ENCODE data around the gene SCN1B. TPM values are rescaled to one million over a fixed set of nuclear protein-coding genes. Genes with fewer than 3 reads are reported as not detected.
A peak's percentile ranks its signal among the peaks of the same experiment; 100 is the strongest.

The SCN1B gene
- total RNA-seq, result 10 to 100 TPM in 1 of 4 donors, 1 to 10 TPM in 2, under 1 TPM in 1; 0.60 to 14.2 (median 3.2) TPM

DNA sequence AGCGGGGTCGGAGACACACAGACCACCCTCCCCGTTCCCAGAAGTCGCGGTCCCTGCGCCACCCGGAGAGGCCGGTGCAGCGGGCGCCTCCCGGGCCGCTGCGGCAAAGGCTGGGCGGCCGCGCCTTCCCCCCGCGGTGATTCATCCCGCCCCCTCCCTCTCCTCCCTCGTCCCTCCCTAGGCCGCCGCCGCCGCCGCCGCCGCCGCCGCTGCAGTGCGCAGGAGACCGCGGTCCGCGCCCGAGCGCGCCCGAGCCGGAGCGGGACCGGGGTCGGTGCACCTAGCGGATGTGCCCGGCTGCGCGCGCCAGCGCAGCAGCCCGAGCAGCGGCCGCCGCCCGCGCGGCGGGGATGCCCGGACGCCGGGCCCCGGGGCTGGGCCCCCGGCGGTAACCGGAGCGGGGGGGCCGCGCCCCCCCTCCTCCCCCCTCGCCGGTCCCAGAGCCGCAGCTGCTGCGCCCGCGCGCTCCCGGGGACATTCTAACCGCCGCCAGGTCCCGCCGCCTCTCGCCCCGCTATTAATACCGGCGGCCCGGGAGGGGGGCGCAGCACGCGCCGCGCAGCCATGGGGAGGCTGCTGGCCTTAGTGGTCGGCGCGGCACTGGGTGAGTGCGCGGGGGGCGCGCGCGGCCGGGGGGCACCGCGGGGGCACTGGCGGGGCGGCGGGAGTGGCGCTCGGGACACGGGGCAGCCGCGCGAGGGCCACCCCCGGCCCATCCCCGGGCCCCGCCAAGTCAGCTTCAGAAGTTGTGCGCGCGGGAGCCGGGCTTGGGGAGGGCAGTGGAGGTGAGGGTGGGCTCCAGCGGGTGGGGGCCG lies at the start of gene SCN1B:
TSS of gene SCN1B (plus strand) at position 214 of the 815 bp plus-strand sequence. CDS start at position 565, 351 bp downstream.
- WGBS, 2 donors (ENCODE audit: low coverage in 1 of 2), result 2% methylated on average over 34 of the region's 118 CpGs; no CpG with 5 or more reads in 1 of the 2 donors
- Histone ChIP-seq H3K27ac (peak within 1 kb of the TSS; percentile 13 to 48 (median 28)), H3K36me3 (no peaks in the 10 kb centered on the region), H3K9me3 (no peaks in the 10 kb centered on the region), H3K4me1 (peaks cover 3 to 13% (median 8%) of the 10 kb centered on the region in 4 donors), H3K4me3 (peak within 1 kb of the TSS; percentile 44 to 53 (median 51)), H3K27me3 (peaks cover 33% of the 10 kb centered on the region)
- in situ Hi-C loops (cut with MboI; ENCODE audit: low pct_ligation_motif_present in 1 of 4, low pct_unique_long_range_greater_than_20kb in 1 of 4, low sequenced_read_pairs in 3 of 4), result no loop called here
- DNase-seq, result peak; percentile 46
- intact Hi-C loops (cut with DNase I; ENCODE audit: low total_unique reads), result no loop called here
- TF ChIP-seq EP300 (IDR thresholded peaks at IDR 0.05; ENCODE audit: low read depth) (no peak), POLR2A (IDR thresholded peaks at IDR 0.05) (no peak), POLR2AphosphoS5 (IDR thresholded peaks at IDR 0.05) (no peak)
- TF ChIP-seq, protein P1, sequence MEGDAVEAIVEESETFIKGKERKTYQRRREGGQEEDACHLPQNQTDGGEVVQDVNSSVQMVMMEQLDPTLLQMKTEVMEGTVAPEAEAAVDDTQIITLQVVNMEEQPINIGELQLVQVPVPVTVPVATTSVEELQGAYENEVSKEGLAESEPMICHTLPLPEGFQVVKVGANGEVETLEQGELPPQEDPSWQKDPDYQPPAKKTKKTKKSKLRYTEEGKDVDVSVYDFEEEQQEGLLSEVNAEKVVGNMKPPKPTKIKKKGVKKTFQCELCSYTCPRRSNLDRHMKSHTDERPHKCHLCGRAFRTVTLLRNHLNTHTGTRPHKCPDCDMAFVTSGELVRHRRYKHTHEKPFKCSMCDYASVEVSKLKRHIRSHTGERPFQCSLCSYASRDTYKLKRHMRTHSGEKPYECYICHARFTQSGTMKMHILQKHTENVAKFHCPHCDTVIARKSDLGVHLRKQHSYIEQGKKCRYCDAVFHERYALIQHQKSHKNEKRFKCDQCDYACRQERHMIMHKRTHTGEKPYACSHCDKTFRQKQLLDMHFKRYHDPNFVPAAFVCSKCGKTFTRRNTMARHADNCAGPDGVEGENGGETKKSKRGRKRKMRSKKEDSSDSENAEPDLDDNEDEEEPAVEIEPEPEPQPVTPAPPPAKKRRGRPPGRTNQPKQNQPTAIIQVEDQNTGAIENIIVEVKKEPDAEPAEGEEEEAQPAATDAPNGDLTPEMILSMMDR (IDR thresholded peaks at IDR 0.05), result no peak

DNA sequence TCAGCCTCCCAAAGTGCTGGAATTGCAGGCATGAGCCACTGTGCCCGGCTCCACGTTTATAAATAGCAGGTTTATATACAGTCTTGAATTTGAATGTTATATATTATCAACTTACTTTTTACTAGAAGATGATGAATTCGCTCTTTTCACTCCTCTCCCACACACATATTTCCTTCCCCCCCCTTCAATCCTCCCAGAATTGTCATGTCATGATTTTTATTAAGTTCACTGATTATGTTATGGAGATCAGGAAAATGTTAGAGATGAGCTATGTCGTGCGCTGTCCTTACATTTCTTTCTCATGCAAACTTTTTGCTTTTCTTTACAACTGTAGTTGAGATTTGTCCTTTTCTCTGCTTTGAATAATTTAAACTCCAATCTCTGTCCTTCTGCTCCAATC lies 48.0 kb upstream of the SCN1B start:
- H3K4me1 ChIP-seq, result peaks cover 0 to 10% (median 3%) of the 10 kb centered on the region in 4 donors
- no peak for TF ChIP-seq POLR2A (IDR thresholded peaks at IDR 0.05)
- TF ChIP-seq, protein P1 (IDR thresholded peaks at IDR 0.05), result no peak
- no peak for TF ChIP-seq POLR2AphosphoS5 (IDR thresholded peaks at IDR 0.05)
- H3K36me3 ChIP-seq, result no peaks in the 10 kb centered on the region
- H3K9me3 ChIP-seq, result no peaks in the 10 kb centered on the region
- DNase-seq, result no peak
- WGBS, 2 donors (ENCODE audit: low coverage in 1 of 2), result 69 to 87% methylated on average over 3 to 5 of the region's 5 CpGs
- in situ Hi-C loops (cut with MboI; ENCODE audit: low pct_ligation_motif_present in 1 of 4, low pct_unique_long_range_greater_than_20kb in 1 of 4, low sequenced_read_pairs in 3 of 4), result no loop called here
- no peaks in the 10 kb centered on the region for H3K27me3 ChIP-seq
- intact Hi-C loops (cut with DNase I; ENCODE audit: low total_unique reads), result no loop called here
- no peak overlapping the region for H3K4me3 ChIP-seq
- no peak overlapping the region for H3K27ac ChIP-seq

DNA sequence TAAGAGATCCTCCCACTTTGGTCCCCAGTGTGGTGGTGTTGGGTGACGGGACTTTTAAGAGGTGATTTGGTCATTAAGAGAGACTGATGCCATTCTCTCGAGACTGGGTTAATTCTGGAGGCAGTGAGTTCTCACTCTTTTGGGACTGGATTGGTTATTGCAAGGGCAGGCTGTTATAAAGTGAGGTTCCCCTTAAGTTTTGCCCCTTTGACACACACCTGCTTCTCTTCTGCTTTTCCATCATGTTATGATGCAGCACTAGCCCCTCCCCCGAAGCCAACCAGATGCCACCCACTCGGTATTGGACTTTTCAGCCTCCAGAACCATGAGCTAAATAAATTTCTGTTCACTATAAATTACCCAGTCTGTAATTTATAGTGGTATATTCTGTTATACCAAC lies 46.5 kb upstream of the SCN1B start:
- TF ChIP-seq EP300 (IDR thresholded peaks at IDR 0.05; ENCODE audit: low read depth), result no peak
- TF ChIP-seq POLR2A (IDR thresholded peaks at IDR 0.05), result no peak
- TF ChIP-seq, protein P1 (IDR thresholded peaks at IDR 0.05), result no peak
- 71 to 76% methylated on average over 3 to 4 of the region's 4 CpGs for WGBS, 2 donors (ENCODE audit: low coverage in 1 of 2)
- Histone ChIP-seq H3K4me3 (no peak overlapping the region), H3K27me3 (no peaks in the 10 kb centered on the region), H3K36me3 (no peaks in the 10 kb centered on the region), H3K9me3 (no peaks in the 10 kb centered on the region), H3K4me1 (peaks cover 0 to 10% (median 3%) of the 10 kb centered on the region in 4 donors), H3K27ac (no peak overlapping the region)
- no peak for DNase-seq
- intact Hi-C loops (cut with DNase I; ENCODE audit: low total_unique reads) (no loop called here), in situ Hi-C loops (cut with MboI; ENCODE audit: low pct_ligation_motif_present in 1 of 4, low pct_unique_long_range_greater_than_20kb in 1 of 4, low sequenced_read_pairs in 3 of 4) (no loop called here)

DNA sequence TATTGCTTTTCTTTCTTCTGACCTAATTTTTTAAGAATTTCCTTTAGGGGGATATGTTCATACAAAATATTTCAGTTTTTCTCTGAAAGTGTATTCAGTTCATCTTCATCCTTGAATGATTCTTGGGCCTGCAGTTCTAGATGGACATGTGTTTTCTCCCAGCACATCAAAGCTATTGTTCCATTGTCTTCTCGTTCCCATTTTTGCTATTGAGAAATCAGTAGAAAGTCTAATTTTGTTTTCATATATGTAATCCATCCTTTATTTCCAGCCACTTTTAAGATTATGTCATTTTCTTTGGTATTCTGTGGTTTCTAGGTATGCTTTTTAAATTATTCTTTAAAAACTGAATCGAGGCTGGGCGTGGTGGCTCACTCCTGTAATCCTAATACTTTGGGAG lies 46.0 kb upstream of the SCN1B start:
- Histone ChIP-seq H3K9me3 (no peaks in the 10 kb centered on the region), H3K27me3 (no peaks in the 10 kb centered on the region), H3K36me3 (no peaks in the 10 kb centered on the region), H3K4me1 (peaks cover 0 to 10% (median 3%) of the 10 kb centered on the region in 4 donors), H3K4me3 (no peak overlapping the region), H3K27ac (no peak overlapping the region)
- DNase-seq, result no peak
- WGBS, 2 donors (ENCODE audit: low coverage in 1 of 2), result 69 to 96% methylated on average over 3 of the region's 3 CpGs
- intact Hi-C loops (cut with DNase I; ENCODE audit: low total_unique reads) (no loop called here), in situ Hi-C loops (cut with MboI; ENCODE audit: low pct_ligation_motif_present in 1 of 4, low pct_unique_long_range_greater_than_20kb in 1 of 4, low sequenced_read_pairs in 3 of 4) (no loop called here)
- TF ChIP-seq, protein P1 (IDR thresholded peaks at IDR 0.05), result no peak
- TF ChIP-seq POLR2A (IDR thresholded peaks at IDR 0.05) (no peak), POLR2AphosphoS5 (IDR thresholded peaks at IDR 0.05) (no peak)

All from transverse colon (tissue), 4 donors.